Measurements from ENCODE around the gene ANKRD12.

- TF ChIP-seq CTCF (IDR thresholded peaks at IDR 0.05) (no peak), POLR2AphosphoS5 (IDR thresholded peaks at IDR 0.05) (no peak), POLR2A (IDR thresholded peaks at IDR 0.05) (no peak)
Measured at GRCh38 chr18:9216459-9216858, 79.9 kb downstream of the ANKRD12 start.

Measured in breast epithelium (tissue), 3 donors.